HL-60 (cell line): ENCODE results near the gene RXFP4.

ENCODE experiments used
- GABPA ChIP-seq: IDR thresholded peaks from 2 replicates; pipeline ENCODE4 v1.6.1; 2012; ENCODE audit warnings: low read depth
- POLR2AphosphoS5 ChIP-seq: IDR thresholded peaks from 2 replicates; pipeline ENCODE4 v1.6.1; 2012; ENCODE audit warnings: low read depth
- REST ChIP-seq: IDR thresholded peaks from 2 replicates; pipeline ENCODE4 v1.6.1; 2012; ENCODE audit warnings: low read depth; ENCODE audit not compliant: insufficient replicate concordance
- TF ChIP-seq, protein P1 (sequence below): IDR thresholded peaks from one replicate; pipeline ENCODE4 v1.5.1; 2011; ENCODE audit warnings: low read length, control low read depth, inconsistent platforms; ENCODE audit not compliant: insufficient read depth

DNA sequence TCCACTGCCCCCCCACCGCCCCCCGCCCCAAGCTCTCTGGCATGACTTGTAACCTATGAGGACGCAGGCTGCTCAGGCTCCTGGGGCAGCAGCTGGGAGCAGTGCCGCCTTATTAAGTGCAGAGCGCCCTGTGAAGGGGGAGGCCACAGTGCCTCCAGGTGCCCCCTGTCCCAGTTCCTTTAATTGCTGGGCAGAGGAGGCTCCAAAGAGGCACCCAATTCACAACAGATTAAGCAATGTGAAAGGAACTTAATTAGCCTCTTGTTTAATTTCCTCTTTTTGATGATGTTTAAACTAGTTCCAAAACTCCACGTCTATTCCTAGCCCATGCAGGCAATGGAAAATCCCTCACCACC, 3.0 kb downstream of the RXFP4 start:
- TF ChIP-seq, protein P1, sequence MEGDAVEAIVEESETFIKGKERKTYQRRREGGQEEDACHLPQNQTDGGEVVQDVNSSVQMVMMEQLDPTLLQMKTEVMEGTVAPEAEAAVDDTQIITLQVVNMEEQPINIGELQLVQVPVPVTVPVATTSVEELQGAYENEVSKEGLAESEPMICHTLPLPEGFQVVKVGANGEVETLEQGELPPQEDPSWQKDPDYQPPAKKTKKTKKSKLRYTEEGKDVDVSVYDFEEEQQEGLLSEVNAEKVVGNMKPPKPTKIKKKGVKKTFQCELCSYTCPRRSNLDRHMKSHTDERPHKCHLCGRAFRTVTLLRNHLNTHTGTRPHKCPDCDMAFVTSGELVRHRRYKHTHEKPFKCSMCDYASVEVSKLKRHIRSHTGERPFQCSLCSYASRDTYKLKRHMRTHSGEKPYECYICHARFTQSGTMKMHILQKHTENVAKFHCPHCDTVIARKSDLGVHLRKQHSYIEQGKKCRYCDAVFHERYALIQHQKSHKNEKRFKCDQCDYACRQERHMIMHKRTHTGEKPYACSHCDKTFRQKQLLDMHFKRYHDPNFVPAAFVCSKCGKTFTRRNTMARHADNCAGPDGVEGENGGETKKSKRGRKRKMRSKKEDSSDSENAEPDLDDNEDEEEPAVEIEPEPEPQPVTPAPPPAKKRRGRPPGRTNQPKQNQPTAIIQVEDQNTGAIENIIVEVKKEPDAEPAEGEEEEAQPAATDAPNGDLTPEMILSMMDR = no peak
- TF ChIP-seq REST = no peak
- no peak; the same call in 1 of the 2 replicates for TF ChIP-seq POLR2AphosphoS5
- no peak for TF ChIP-seq GABPA
